ENCODE results near the gene OGN.

The OGN gene

GRCh38 chr9:92360083-92360482 is 44.3 kb downstream of the OGN start:
- no peak for DNase-seq (ENCODE audit: low read depth)
- no peak for TF ChIP-seq CTCF (IDR thresholded peaks at IDR 0.05; ENCODE audit: control insufficient read depth, insufficient read depth, low read depth, low read length, missing control alignments)
- H3K4me3 ChIP-seq (ENCODE audit: control insufficient read depth, low read depth, low read length) = no peak overlapping the region

GRCh38 chr9:92359394-92359995 is 44.9 kb downstream of the OGN start:
- DNase-seq (ENCODE audit: low read depth) = no peak
- no peak for TF ChIP-seq CTCF (IDR thresholded peaks at IDR 0.05; ENCODE audit: control insufficient read depth, insufficient read depth, low read depth, low read length, missing control alignments)

GRCh38 chr9:92353051-92353450 is 51.3 kb downstream of the OGN start:
- DNase-seq (ENCODE audit: low read depth) = no peak
- no peak overlapping the region for H3K4me3 ChIP-seq (ENCODE audit: control insufficient read depth, low read depth, low read length)
- no peak for TF ChIP-seq CTCF (IDR thresholded peaks at IDR 0.05; ENCODE audit: control insufficient read depth, insufficient read depth, low read depth, low read length, missing control alignments)

More at GRCh38 chr9:92359394-92359995, 44.9 kb downstream of the OGN start:
- H3K4me3 ChIP-seq (ENCODE audit: control insufficient read depth, low read depth, low read length) = no peak overlapping the region

GRCh38 chr9:92350740-92351133 is 53.6 kb downstream of the OGN start:
- TF ChIP-seq CTCF (IDR thresholded peaks at IDR 0.05; ENCODE audit: control insufficient read depth, insufficient read depth, low read depth, low read length, missing control alignments) = no peak
- DNase-seq (ENCODE audit: low read depth) = no peak
- no peak overlapping the region for H3K4me3 ChIP-seq (ENCODE audit: control insufficient read depth, low read depth, low read length)

GRCh38 chr9:92349771-92350739 is 54.3 kb downstream of the OGN start:
- DNase-seq (ENCODE audit: low read depth) = peak; percentile 46
- no peak overlapping the region for H3K4me3 ChIP-seq (ENCODE audit: control insufficient read depth, low read depth, low read length)
- no peak for TF ChIP-seq CTCF (IDR thresholded peaks at IDR 0.05; ENCODE audit: control insufficient read depth, insufficient read depth, low read depth, low read length, missing control alignments)

GRCh38 chr9:92345582-92345981 is 58.8 kb downstream of the OGN start:
- no peak overlapping the region for H3K4me3 ChIP-seq (ENCODE audit: control insufficient read depth, low read depth, low read length)
- no peak for DNase-seq (ENCODE audit: low read depth)
- TF ChIP-seq CTCF (IDR thresholded peaks at IDR 0.05; ENCODE audit: control insufficient read depth, insufficient read depth, low read depth, low read length, missing control alignments) = no peak
